ENCODE results near the gene NACAD.

DNA sequence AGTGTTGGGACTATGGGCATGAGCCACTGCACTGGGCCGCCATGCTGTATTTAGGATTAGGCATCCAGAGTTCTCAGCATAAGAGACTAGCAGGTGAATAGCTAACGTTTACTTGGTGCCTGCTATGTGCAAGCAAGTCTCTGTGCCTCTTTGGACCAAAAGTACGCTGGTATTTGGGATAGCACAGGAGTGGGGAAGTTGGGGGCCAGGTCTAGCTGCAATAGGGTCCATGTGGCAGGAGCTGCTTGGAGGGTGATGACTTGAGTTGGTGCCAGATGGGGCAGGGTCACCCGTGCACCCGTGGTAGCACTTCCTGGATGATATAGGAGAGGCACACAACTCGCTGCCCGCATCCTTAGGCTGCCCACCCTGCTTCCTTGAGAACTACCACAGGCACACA lies 22.4 kb downstream of the NACAD start:
- TF ChIP-seq, protein P1, sequence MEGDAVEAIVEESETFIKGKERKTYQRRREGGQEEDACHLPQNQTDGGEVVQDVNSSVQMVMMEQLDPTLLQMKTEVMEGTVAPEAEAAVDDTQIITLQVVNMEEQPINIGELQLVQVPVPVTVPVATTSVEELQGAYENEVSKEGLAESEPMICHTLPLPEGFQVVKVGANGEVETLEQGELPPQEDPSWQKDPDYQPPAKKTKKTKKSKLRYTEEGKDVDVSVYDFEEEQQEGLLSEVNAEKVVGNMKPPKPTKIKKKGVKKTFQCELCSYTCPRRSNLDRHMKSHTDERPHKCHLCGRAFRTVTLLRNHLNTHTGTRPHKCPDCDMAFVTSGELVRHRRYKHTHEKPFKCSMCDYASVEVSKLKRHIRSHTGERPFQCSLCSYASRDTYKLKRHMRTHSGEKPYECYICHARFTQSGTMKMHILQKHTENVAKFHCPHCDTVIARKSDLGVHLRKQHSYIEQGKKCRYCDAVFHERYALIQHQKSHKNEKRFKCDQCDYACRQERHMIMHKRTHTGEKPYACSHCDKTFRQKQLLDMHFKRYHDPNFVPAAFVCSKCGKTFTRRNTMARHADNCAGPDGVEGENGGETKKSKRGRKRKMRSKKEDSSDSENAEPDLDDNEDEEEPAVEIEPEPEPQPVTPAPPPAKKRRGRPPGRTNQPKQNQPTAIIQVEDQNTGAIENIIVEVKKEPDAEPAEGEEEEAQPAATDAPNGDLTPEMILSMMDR (IDR thresholded peaks at IDR 0.05), result no peak
- TF ChIP-seq, protein P2, sequence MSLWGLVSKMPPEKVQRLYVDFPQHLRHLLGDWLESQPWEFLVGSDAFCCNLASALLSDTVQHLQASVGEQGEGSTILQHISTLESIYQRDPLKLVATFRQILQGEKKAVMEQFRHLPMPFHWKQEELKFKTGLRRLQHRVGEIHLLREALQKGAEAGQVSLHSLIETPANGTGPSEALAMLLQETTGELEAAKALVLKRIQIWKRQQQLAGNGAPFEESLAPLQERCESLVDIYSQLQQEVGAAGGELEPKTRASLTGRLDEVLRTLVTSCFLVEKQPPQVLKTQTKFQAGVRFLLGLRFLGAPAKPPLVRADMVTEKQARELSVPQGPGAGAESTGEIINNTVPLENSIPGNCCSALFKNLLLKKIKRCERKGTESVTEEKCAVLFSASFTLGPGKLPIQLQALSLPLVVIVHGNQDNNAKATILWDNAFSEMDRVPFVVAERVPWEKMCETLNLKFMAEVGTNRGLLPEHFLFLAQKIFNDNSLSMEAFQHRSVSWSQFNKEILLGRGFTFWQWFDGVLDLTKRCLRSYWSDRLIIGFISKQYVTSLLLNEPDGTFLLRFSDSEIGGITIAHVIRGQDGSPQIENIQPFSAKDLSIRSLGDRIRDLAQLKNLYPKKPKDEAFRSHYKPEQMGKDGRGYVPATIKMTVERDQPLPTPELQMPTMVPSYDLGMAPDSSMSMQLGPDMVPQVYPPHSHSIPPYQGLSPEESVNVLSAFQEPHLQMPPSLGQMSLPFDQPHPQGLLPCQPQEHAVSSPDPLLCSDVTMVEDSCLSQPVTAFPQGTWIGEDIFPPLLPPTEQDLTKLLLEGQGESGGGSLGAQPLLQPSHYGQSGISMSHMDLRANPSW (CRISPR knock-in tag; conservative IDR thresholded peaks at IDR 0.05; ENCODE audit: low read depth), result no peak
- TF ChIP-seq MLX (CRISPR knock-in tag; IDR thresholded peaks at IDR 0.05) (no peak), CBFB (CRISPR knock-in tag; IDR thresholded peaks at IDR 0.05; ENCODE audit: low read depth) (no peak), ETV6 (CRISPR knock-in tag; IDR thresholded peaks at IDR 0.05) (no peak), NR1H2 (CRISPR knock-in tag; IDR thresholded peaks at IDR 0.05) (no peak), ZNF219 (CRISPR knock-in tag; IDR thresholded peaks at IDR 0.05; ENCODE audit: borderline replicate concordance) (no peak), SMAD4 (CRISPR knock-in tag; IDR thresholded peaks at IDR 0.05) (no peak), ZNF317 (CRISPR knock-in tag; IDR thresholded peaks at IDR 0.05; ENCODE audit: borderline replicate concordance, low read depth) (no peak), ZNF232 (CRISPR knock-in tag; IDR thresholded peaks at IDR 0.05) (no peak)
- TF ChIP-seq, protein P3, sequence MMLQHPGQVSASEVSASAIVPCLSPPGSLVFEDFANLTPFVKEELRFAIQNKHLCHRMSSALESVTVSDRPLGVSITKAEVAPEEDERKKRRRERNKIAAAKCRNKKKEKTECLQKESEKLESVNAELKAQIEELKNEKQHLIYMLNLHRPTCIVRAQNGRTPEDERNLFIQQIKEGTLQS (CRISPR knock-in tag; conservative IDR thresholded peaks at IDR 0.05), result no peak
- TF ChIP-seq, protein P4, sequence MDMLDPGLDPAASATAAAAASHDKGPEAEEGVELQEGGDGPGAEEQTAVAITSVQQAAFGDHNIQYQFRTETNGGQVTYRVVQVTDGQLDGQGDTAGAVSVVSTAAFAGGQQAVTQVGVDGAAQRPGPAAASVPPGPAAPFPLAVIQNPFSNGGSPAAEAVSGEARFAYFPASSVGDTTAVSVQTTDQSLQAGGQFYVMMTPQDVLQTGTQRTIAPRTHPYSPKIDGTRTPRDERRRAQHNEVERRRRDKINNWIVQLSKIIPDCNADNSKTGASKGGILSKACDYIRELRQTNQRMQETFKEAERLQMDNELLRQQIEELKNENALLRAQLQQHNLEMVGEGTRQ (CRISPR knock-in tag; IDR thresholded peaks at IDR 0.05), result no peak
- TF ChIP-seq, protein P5, sequence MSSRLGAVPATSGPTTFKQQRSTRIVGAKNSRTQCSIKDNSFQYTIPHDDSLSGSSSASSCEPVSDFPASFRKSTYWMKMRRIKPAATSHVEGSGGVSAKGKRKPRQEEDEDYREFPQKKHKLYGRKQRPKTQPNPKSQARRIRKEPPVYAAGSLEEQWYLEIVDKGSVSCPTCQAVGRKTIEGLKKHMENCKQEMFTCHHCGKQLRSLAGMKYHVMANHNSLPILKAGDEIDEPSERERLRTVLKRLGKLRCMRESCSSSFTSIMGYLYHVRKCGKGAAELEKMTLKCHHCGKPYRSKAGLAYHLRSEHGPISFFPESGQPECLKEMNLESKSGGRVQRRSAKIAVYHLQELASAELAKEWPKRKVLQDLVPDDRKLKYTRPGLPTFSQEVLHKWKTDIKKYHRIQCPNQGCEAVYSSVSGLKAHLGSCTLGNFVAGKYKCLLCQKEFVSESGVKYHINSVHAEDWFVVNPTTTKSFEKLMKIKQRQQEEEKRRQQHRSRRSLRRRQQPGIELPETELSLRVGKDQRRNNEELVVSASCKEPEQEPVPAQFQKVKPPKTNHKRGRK (CRISPR knock-in tag; IDR thresholded peaks at IDR 0.05; ENCODE audit: borderline replicate concordance), result no peak
